Karpas-422 (cell line): ENCODE measurements around the gene BPIFB4. TPM values are rescaled to one million over a fixed set of nuclear protein-coding genes. Genes with fewer than 3 reads are reported as not detected.
"Not testable (repeated sequence)": the region's sequence is repeated elsewhere in the genome, so short reads cannot be mapped to it uniquely, and the experiment has no call there.

ENCODE experiments used
- DNase-seq: peaks from one replicate; pipeline ENCODE4 v3.0.0-alpha.2; 2015
- H2AFZ ChIP-seq: fragments of 200-600 bp; sonication (generic); 2 replicates; pipeline ENCODE4 v1.6.1; 2014; ENCODE audit warnings: antibody characterized with exemption, low read length, mixed read lengths
- H3K27ac ChIP-seq: fragments of 200-600 bp; sonication (generic); 2 replicates; pipeline ENCODE4 v1.5.1; 2014; ENCODE audit warnings: mild to moderate bottlenecking, low read length, moderate library complexity
- H3K27me3 ChIP-seq: fragments of 200-600 bp; sonication (generic); 2 replicates; pipeline ENCODE4 v1.6.1; 2014; ENCODE audit warnings: low read length, mixed read lengths
- H3K36me3 ChIP-seq: fragments of 200-600 bp; sonication (generic); 2 replicates; pipeline ENCODE4 v1.6.1; 2014; ENCODE audit warnings: low read length, mixed read lengths; ENCODE audit not compliant: insufficient read depth
- H3K4me1 ChIP-seq: fragments of 200-600 bp; sonication (generic); 2 replicates; pipeline ENCODE4 v1.6.1; 2014; ENCODE audit warnings: mild to moderate bottlenecking, low read length, mixed read lengths
- H3K4me2 ChIP-seq: fragments of 200-600 bp; sonication (generic); 2 replicates; pipeline ENCODE4 v1.6.1; 2014; ENCODE audit warnings: low read length, low read depth, mild to moderate bottlenecking; ENCODE audit not compliant: poor library complexity, severe bottlenecking
- H3K4me3 ChIP-seq: fragments of 200-600 bp; sonication (generic); 2 replicates; pipeline ENCODE4 v1.5.1; 2014; ENCODE audit warnings: mild to moderate bottlenecking, antibody characterized with exemption, low read length, mixed read lengths
- H3K79me2 ChIP-seq: fragments of 200-600 bp; sonication (generic); 2 replicates; pipeline ENCODE4 v1.6.1; 2014; ENCODE audit warnings: mild to moderate bottlenecking, low read length, mixed read lengths
- H3K9ac ChIP-seq: fragments of 200-600 bp; sonication (generic); 2 replicates; pipeline ENCODE4 v1.6.0; 2014; ENCODE audit warnings: low read length
- H3K9me2 ChIP-seq: fragments of 200-600 bp; sonication (generic), shearing (Covaris generic); replicated peaks from 2 replicates; pipeline ENCODE4 v1.6.0; 2014; ENCODE audit warnings: mild to moderate bottlenecking, low read length, moderate library complexity; ENCODE audit not compliant: insufficient read depth
- H3K9me3 ChIP-seq: fragments of 300-700, 200-600 bp; sonication (generic); 2 replicates; pipeline ENCODE4 v1.6.1; 2014; ENCODE audit warnings: low read length, mixed read lengths
- H4K20me1 ChIP-seq: fragments of 200-600 bp; sonication (generic); 2 replicates; pipeline ENCODE4 v1.6.1; 2014; ENCODE audit warnings: mild to moderate bottlenecking, antibody characterized with exemption, low read length, low read depth; ENCODE audit not compliant: insufficient read depth
- total RNA-seq: library from RNA; depleted of rRNA; stranded (reverse); fragments of >200 nt; shearing (Covaris generic); gene quantifications from 2 replicates; pipeline ENCODE4 v1.2.3, GENCODE V29; 2014; ENCODE audit warnings: low replicate concordance

The BPIFB4 gene
- total RNA-seq, 1 experiment from 2014 or later: not detected

GRCh38 chr20:33037456-33037855 lies 42.0 kb upstream of the BPIFB4 start:
- Histone ChIP-seq H3K79me2 (no peaks in the 10 kb centered on the region), H3K9me3 (no peaks in the 10 kb centered on the region), H3K27ac (no peak overlapping the region), H3K36me3 (no peaks in the 10 kb centered on the region), H2AFZ (no peak overlapping the region), H3K9ac (no peak overlapping the region), H3K4me1 (no peaks in the 10 kb centered on the region), H3K9me2 (no peaks in the 10 kb centered on the region), H3K4me3 (no peak overlapping the region), H4K20me1 (no peaks in the 10 kb centered on the region), H3K27me3 (no peaks in the 10 kb centered on the region), H3K4me2 (no peak overlapping the region)
- DNase-seq: no peak

- Histone ChIP-seq H3K4me1 (no peaks in the 10 kb centered on the region), H3K9me2 (no peaks in the 10 kb centered on the region), H3K36me3 (no peaks in the 10 kb centered on the region), H3K9ac (no peak overlapping the region), H3K4me3 (no peak overlapping the region), H3K79me2 (no peaks in the 10 kb centered on the region), H3K4me2 (no peak overlapping the region), H3K9me3 (no peaks in the 10 kb centered on the region), H2AFZ (no peak overlapping the region), H4K20me1 (no peaks in the 10 kb centered on the region), H3K27ac (no peak overlapping the region), H3K27me3 (no peaks in the 10 kb centered on the region)
- DNase-seq: no peak
These were observed 41.2 kb upstream of the BPIFB4 start for GRCh38 chr20:33038243-33038642.

- no peak overlapping the region for H3K9ac ChIP-seq
- H3K4me2 ChIP-seq: no peak overlapping the region
- H3K79me2 ChIP-seq: no peaks in the 10 kb centered on the region
- H3K27ac ChIP-seq: no peak overlapping the region
- no peaks in the 10 kb centered on the region for H3K9me3 ChIP-seq
- no peaks in the 10 kb centered on the region for H3K36me3 ChIP-seq
- H3K4me3 ChIP-seq: no peak overlapping the region
- no peaks in the 10 kb centered on the region for H3K9me2 ChIP-seq
- H4K20me1 ChIP-seq: no peaks in the 10 kb centered on the region
- H2AFZ ChIP-seq: no peak overlapping the region
- no peaks in the 10 kb centered on the region for H3K27me3 ChIP-seq
- no peaks in the 10 kb centered on the region for H3K4me1 ChIP-seq
- DNase-seq: no peak
These were observed 37.0 kb upstream of the BPIFB4 start for GRCh38 chr20:33042430-33042829.

GRCh38 chr20:33042983-33043730 lies 36.3 kb upstream of the BPIFB4 start:
- H2AFZ ChIP-seq: no peak overlapping the region
- H3K4me2 ChIP-seq: no peak overlapping the region
- H3K27ac ChIP-seq: no peak overlapping the region
- no peaks in the 10 kb centered on the region for H3K9me3 ChIP-seq
- no peaks in the 10 kb centered on the region for H4K20me1 ChIP-seq
- no peaks in the 10 kb centered on the region for H3K9me2 ChIP-seq
- H3K36me3 ChIP-seq: no peaks in the 10 kb centered on the region
- no peaks in the 10 kb centered on the region for H3K27me3 ChIP-seq
- no peak overlapping the region for H3K9ac ChIP-seq
- DNase-seq: no peak
- no peak overlapping the region for H3K4me3 ChIP-seq
- no peaks in the 10 kb centered on the region for H3K4me1 ChIP-seq
- H3K79me2 ChIP-seq: no peaks in the 10 kb centered on the region

- no peaks in the 10 kb centered on the region for H3K4me1 ChIP-seq
- no peak overlapping the region for H2AFZ ChIP-seq
- H3K4me2 ChIP-seq: no peak overlapping the region
- no peak overlapping the region for H3K27ac ChIP-seq
- H3K4me3 ChIP-seq: no peak overlapping the region
- no peaks in the 10 kb centered on the region for H3K9me3 ChIP-seq
- no peaks in the 10 kb centered on the region for H4K20me1 ChIP-seq
- no peaks in the 10 kb centered on the region for H3K79me2 ChIP-seq
- H3K9ac ChIP-seq: no peak overlapping the region
- no peak for DNase-seq
- no peaks in the 10 kb centered on the region for H3K36me3 ChIP-seq
- H3K27me3 ChIP-seq: no peaks in the 10 kb centered on the region
- no peaks in the 10 kb centered on the region for H3K9me2 ChIP-seq
These were observed 35.7 kb upstream of the BPIFB4 start for GRCh38 chr20:33043731-33044181.

GRCh38 chr20:33045129-33045721 lies 34.2 kb upstream of the BPIFB4 start:
- H3K9me3 ChIP-seq, H3K4me2 ChIP-seq, H2AFZ ChIP-seq, H3K27me3 ChIP-seq, H3K27ac ChIP-seq, H3K36me3 ChIP-seq, H3K9me2 ChIP-seq, H3K4me1 ChIP-seq, H3K9ac ChIP-seq, H3K4me3 ChIP-seq, DNase-seq, H3K79me2 ChIP-seq, H4K20me1 ChIP-seq: not testable (repeated sequence)

GRCh38 chr20:33046412-33046811 lies 33.0 kb upstream of the BPIFB4 start:
- Histone ChIP-seq H4K20me1 (no peaks in the 10 kb centered on the region), H3K27me3 (no peaks in the 10 kb centered on the region), H3K9me2 (no peaks in the 10 kb centered on the region), H3K27ac (no peak overlapping the region), H3K4me1 (no peaks in the 10 kb centered on the region), H3K36me3 (no peaks in the 10 kb centered on the region), H3K4me2 (no peak overlapping the region), H3K79me2 (no peaks in the 10 kb centered on the region), H3K9ac (no peak overlapping the region), H2AFZ (no peak overlapping the region), H3K4me3 (no peak overlapping the region), H3K9me3 (no peaks in the 10 kb centered on the region)
- DNase-seq: no peak

GRCh38 chr20:33051333-33051732 lies 28.1 kb upstream of the BPIFB4 start:
- H3K36me3 ChIP-seq: no peaks in the 10 kb centered on the region
- H3K79me2 ChIP-seq: no peaks in the 10 kb centered on the region
- H2AFZ ChIP-seq: no peak overlapping the region
- no peak overlapping the region for H3K9ac ChIP-seq
- H3K4me1 ChIP-seq: no peaks in the 10 kb centered on the region
- H3K4me2 ChIP-seq: no peak overlapping the region
- no peaks in the 10 kb centered on the region for H3K27me3 ChIP-seq
- no peak overlapping the region for H3K27ac ChIP-seq
- no peaks in the 10 kb centered on the region for H4K20me1 ChIP-seq
- H3K4me3 ChIP-seq: no peak overlapping the region
- H3K9me3 ChIP-seq: no peaks in the 10 kb centered on the region
- no peak for DNase-seq
- H3K9me2 ChIP-seq: no peaks in the 10 kb centered on the region
